Ishikawa (cell line): ENCODE data around the gene KXD1.

Source experiments
- CEBPB ChIP-seq: IDR thresholded peaks from 2 replicates; pipeline ENCODE4 v1.6.1; 2012
- CREB1 ChIP-seq: IDR thresholded peaks from 2 replicates; pipeline ENCODE4 v1.6.1; 2012; ENCODE audit warnings: low read depth
- EGR1 ChIP-seq: IDR thresholded peaks from 2 replicates; pipeline ENCODE4 v1.6.1; 2012
- EP300 ChIP-seq: IDR thresholded peaks from 2 replicates; pipeline ENCODE4 v1.6.1; 2012; ENCODE audit warnings: borderline replicate concordance
- FOXM1 ChIP-seq: IDR thresholded peaks from 2 replicates; pipeline ENCODE4 v1.6.1; 2012; ENCODE audit warnings: low read depth, borderline replicate concordance
- MAX ChIP-seq: IDR thresholded peaks from 2 replicates; pipeline ENCODE4 v1.6.1; 2012
- NFIC ChIP-seq: IDR thresholded peaks from 2 replicates; pipeline ENCODE4 v1.6.1; 2012
- RAD21 ChIP-seq: IDR thresholded peaks from 2 replicates; pipeline ENCODE4 v1.6.1; 2012; ENCODE audit warnings: low read depth
- REST ChIP-seq: IDR thresholded peaks from 2 replicates; pipeline ENCODE4 v1.6.1; 2012; ENCODE audit warnings: low read depth, mild to moderate bottlenecking
- TAF1 ChIP-seq: IDR thresholded peaks from 2 replicates; pipeline ENCODE4 v1.6.1; 2012; ENCODE audit warnings: low read depth, mild to moderate bottlenecking
- TCF12 ChIP-seq: IDR thresholded peaks from 2 replicates; pipeline ENCODE4 v1.6.1; 2012; ENCODE audit warnings: low read depth
- TEAD4 ChIP-seq: IDR thresholded peaks from 2 replicates; pipeline ENCODE4 v1.6.1; 2012
- USF1 ChIP-seq: IDR thresholded peaks from 2 replicates; pipeline ENCODE4 v1.6.1; 2012
- YY1 ChIP-seq: IDR thresholded peaks from 2 replicates; pipeline ENCODE4 v1.6.1; 2012; ENCODE audit warnings: low read depth
- ZBTB7A ChIP-seq: IDR thresholded peaks from 2 replicates; pipeline ENCODE4 v1.6.1; 2012; ENCODE audit warnings: low read depth

The KXD1 gene

GRCh38 chr19:18538115-18538514 lies 19.6 kb upstream of the KXD1 start:
- TF ChIP-seq TAF1 (no peak), RAD21 (no peak), ZBTB7A (no peak), FOXM1 (no peak), TCF12 (no peak), CEBPB (no peak), USF1 (no peak), CREB1 (no peak), EP300 (no peak), MAX (no peak), YY1 (no peak), REST (no peak), TEAD4 (no peak), EGR1 (no peak), NFIC (no peak)

- TF ChIP-seq MAX (no peak), TCF12 (no peak), USF1 (no peak), YY1 (no peak), CREB1 (no peak), FOXM1 (no peak), TAF1 (no peak)
These were observed 18.3 kb upstream of the KXD1 start for GRCh38 chr19:18539372-18539771.

- TF ChIP-seq TEAD4 = no peak
- TF ChIP-seq EP300 = no peak
- no peak for TF ChIP-seq TAF1
- no peak for TF ChIP-seq RAD21
- no peak for TF ChIP-seq MAX
- TF ChIP-seq NFIC = no peak
- TF ChIP-seq EGR1 = no peak
- no peak for TF ChIP-seq FOXM1
- TF ChIP-seq TCF12 = no peak
- no peak for TF ChIP-seq REST
- TF ChIP-seq CREB1 = no peak
- no peak for TF ChIP-seq ZBTB7A
- no peak for TF ChIP-seq USF1
- no peak for TF ChIP-seq YY1
- TF ChIP-seq CEBPB = no peak
These were observed 16.2 kb upstream of the KXD1 start for GRCh38 chr19:18541258-18541991.

GRCh38 chr19:18541992-18542940 lies 15.4 kb upstream of the KXD1 start:
- TF ChIP-seq TEAD4 (no peak), RAD21 (no peak), CREB1 (no peak), MAX (no peak), EGR1 (no peak), ZBTB7A (no peak), USF1 (no peak), EP300 (no peak), REST (no peak), FOXM1 (no peak), TCF12 (no peak), YY1 (no peak), NFIC (no peak), CEBPB (no peak), TAF1 (no peak)
